ENCODE measurements around the gene SLC35F2.
A peak's percentile ranks its signal among the peaks of the same experiment; 100 is the strongest.

SLC35F2 gene

GRCh38 chr11:107783121-107783520, 75.5 kb downstream of the SLC35F2 start:
- DNase-seq = no peak

GRCh38 chr11:107780775-107781174, 77.8 kb downstream of the SLC35F2 start:
- DNase-seq = peak; percentile 21

GRCh38 chr11:107780136-107780535, 78.5 kb downstream of the SLC35F2 start:
- no peak for DNase-seq

- DNase-seq = peak; percentile 21
Observed at GRCh38 chr11:107778839-107779517, 79.6 kb downstream of the SLC35F2 start.

- no peak for DNase-seq
Observed at GRCh38 chr11:107777110-107777509, 81.5 kb downstream of the SLC35F2 start.

GRCh38 chr11:107776062-107776461, 82.5 kb downstream of the SLC35F2 start:
- DNase-seq = no peak

GRCh38 chr11:107770551-107770951, 88.0 kb downstream of the SLC35F2 start:
- DNase-seq = no peak

- DNase-seq = no peak
Observed at GRCh38 chr11:107769189-107769588, 89.4 kb downstream of the SLC35F2 start.

GRCh38 chr11:107758719-107759355, 99.8 kb downstream of the SLC35F2 start:
- DNase-seq = peak; percentile 72

GRCh38 chr11:107757661-107758060, 100.9 kb downstream of the SLC35F2 start:
- DNase-seq = no peak

GRCh38 chr11:107756553-107756952, 102.0 kb downstream of the SLC35F2 start:
- no peak for DNase-seq

- no peak for DNase-seq
Observed at GRCh38 chr11:107752949-107753822, 105.4 kb downstream of the SLC35F2 start.

- no peak for DNase-seq
Observed at GRCh38 chr11:107752508-107752907, 106.1 kb downstream of the SLC35F2 start.

GRCh38 chr11:107751082-107751481, 107.5 kb downstream of the SLC35F2 start:
- DNase-seq = no peak

- no peak for DNase-seq
Observed at GRCh38 chr11:107750313-107750712, 108.3 kb downstream of the SLC35F2 start.

GRCh38 chr11:107747622-107748021, 111.0 kb downstream of the SLC35F2 start:
- DNase-seq = no peak

- no peak for DNase-seq
Observed at GRCh38 chr11:107744736-107745135, 113.9 kb downstream of the SLC35F2 start.

GRCh38 chr11:107743191-107743590, 115.4 kb downstream of the SLC35F2 start:
- DNase-seq = no peak

GRCh38 chr11:107741044-107741823, 117.4 kb downstream of the SLC35F2 start:
- DNase-seq = peak; percentile 49

Measured in RPMI8226 (cell line).